IgD-negative memory B cell (primary cell): ENCODE results near the gene HIRA. TPM values are rescaled to one million over a fixed set of nuclear protein-coding genes. Genes with fewer than 3 reads are reported as not detected.
A peak's percentile ranks its signal among the peaks of the same experiment; 100 is the strongest.
"Not testable (repeated sequence)": the region's sequence is repeated elsewhere in the genome, so short reads cannot be mapped to it uniquely, and the experiment has no call there.

Source experiments
- H3K27ac Mint-ChIP-seq, 3 donors: one replicate each; pipeline ENCODE4 v1.8.0; 2020 to 2022; ENCODE audit warnings: mild to moderate bottlenecking in 3 of 3, mixed read lengths in 3 of 3, moderate library complexity in 1 of 3
- H3K27me3 Mint-ChIP-seq: one replicate; pipeline ENCODE4 v1.8.0; 2021; ENCODE audit warnings: mixed read lengths
- H3K36me3 Mint-ChIP-seq: one replicate; pipeline ENCODE4 v1.8.0; 2020; ENCODE audit warnings: mild to moderate bottlenecking, mixed read lengths
- H3K4me1 Mint-ChIP-seq, 3 donors: one replicate each; pipeline ENCODE4 v1.8.0; 2020 to 2022; ENCODE audit warnings: mixed read lengths in 3 of 3, mild to moderate bottlenecking in 1 of 3
- H3K4me3 Mint-ChIP-seq, 4 donors: one replicate each; pipeline ENCODE4 v1.8.0; 2020 to 2022; ENCODE audit warnings: mild to moderate bottlenecking in 4 of 4, mixed read lengths in 4 of 4, moderate library complexity in 3 of 4
- H3K9me3 Mint-ChIP-seq, 3 donors: one replicate each; pipeline ENCODE4 v1.8.0; 2020 to 2021; ENCODE audit warnings: mixed read lengths in 3 of 3, mild to moderate bottlenecking in 1 of 3
- polyA plus RNA-seq: library from polyadenylated mRNA; unstranded; fragments of 300-500 nt; fragmentation: Illumina TruSeq; gene quantifications from one replicate; pipeline ENCODE4 v1.2.3, GENCODE V29; 2021

HIRA gene
- polyA plus RNA-seq, 1 donor from 2014 or later, result 6.3 TPM

DNA sequence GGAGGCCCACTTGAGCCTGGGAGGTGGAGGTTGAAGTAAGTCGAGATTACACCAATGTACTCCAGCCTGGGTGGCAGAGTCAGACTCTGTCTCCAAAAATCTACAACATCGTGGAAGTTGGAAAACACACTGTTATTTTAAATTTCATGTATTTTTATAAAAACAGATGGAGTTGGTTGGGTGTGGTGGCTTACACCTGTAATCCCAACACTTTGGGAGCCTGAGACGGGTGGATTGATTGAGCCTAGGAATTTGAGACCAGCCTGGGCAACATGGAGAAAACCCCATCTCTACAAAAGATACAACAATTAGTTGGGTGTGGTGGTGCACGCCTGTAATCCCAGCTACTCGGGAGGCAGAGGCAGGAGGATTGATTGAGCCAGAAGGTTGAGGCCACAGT is 88.1 kb downstream of the HIRA start:
- Mint-ChIP-seq H3K4me3 (no peak overlapping the region), H3K27ac (no peak overlapping the region), H3K36me3 (peaks cover 50% of the 10 kb centered on the region), H3K4me1 (peaks cover 2 to 10% (median 7%) of the 10 kb centered on the region in 3 donors), H3K9me3 (peaks cover 7 to 23% (median 10%) of the 10 kb centered on the region in 3 donors), H3K27me3 (no peaks in the 10 kb centered on the region)

DNA sequence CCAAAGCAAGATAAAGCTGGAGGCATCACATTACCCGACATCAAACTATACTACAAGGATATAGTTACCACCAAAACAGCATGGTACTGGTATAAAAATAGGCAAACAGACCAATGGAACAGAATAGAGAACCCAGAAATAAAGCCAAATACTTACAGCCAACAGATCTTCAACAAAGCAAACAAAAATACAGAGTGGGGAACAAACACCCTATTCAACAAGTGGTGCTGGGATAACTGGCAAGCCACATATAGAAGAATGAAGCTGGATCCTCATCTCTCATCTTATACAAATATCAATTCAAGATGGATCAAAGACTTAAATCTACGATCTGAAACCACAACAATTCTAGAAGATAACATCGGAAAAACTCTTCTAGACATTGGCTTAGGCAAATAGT is 90.0 kb downstream of the HIRA start:
- Mint-ChIP-seq H3K27ac (peak overlapping the region in 1 of 3 donors; percentile 34), H3K9me3 (peaks cover 11 to 34% (median 12%) of the 10 kb centered on the region in 3 donors)

GRCh38 chr22:19337137-19337536 is 94.4 kb downstream of the HIRA start:
- H3K36me3 Mint-ChIP-seq, result peaks cover 64% of the 10 kb centered on the region
- H3K9me3 Mint-ChIP-seq, result peaks cover 15 to 44% (median 23%) of the 10 kb centered on the region in 3 donors
- H3K27me3 Mint-ChIP-seq, result no peaks in the 10 kb centered on the region
- peak overlapping the region in 1 of 4 donors; percentile 37 for H3K4me3 Mint-ChIP-seq
- peaks cover 0 to 6% (median 0%) of the 10 kb centered on the region in 3 donors for H3K4me1 Mint-ChIP-seq
- H3K27ac Mint-ChIP-seq, result no peak overlapping the region

More for the DNA sequence above, 90.0 kb downstream of the HIRA start:
- Mint-ChIP-seq H3K36me3 (peaks cover 61% of the 10 kb centered on the region), H3K27me3 (no peaks in the 10 kb centered on the region), H3K4me1 (peaks cover 2 to 7% (median 7%) of the 10 kb centered on the region in 3 donors), H3K4me3 (no peak overlapping the region)

GRCh38 chr22:19336133-19337075 is 95.1 kb downstream of the HIRA start:
- Mint-ChIP-seq H3K36me3 (peaks cover 62% of the 10 kb centered on the region), H3K27ac (no peak overlapping the region), H3K4me3 (peak overlapping the region in 1 of 4 donors; percentile 22), H3K9me3 (peaks cover 11 to 47% (median 24%) of the 10 kb centered on the region in 3 donors), H3K4me1 (no peaks in the 10 kb centered on the region), H3K27me3 (no peaks in the 10 kb centered on the region)

DNA sequence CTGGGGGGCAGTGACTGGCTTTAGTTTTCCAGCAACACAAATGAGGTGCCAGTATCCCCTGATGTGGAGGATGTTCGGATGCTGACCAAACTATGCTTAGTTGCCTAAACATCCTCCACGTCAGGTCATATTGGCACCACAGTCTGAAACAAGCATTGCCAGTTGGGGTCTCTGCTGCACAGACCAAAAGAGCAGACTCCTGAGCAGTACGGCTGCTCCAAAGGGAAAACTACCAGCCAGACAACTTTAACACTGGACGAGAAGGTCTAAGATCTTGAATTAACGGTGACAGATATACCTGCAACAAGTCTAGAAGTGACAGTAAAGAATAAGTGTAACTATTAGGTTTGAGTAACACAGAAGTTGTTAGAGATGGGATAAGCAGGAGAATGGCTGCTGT is 99.6 kb downstream of the HIRA start:
- Mint-ChIP-seq H3K27me3 (no peaks in the 10 kb centered on the region), H3K4me1 (no peaks in the 10 kb centered on the region), H3K27ac (peak overlapping the region in 2 of 3 donors; percentile 25 to 53), H3K4me3 (peak overlapping the region in 1 of 4 donors; percentile 41), H3K36me3 (peaks cover 43% of the 10 kb centered on the region), H3K9me3 (peaks cover 5 to 30% (median 17%) of the 10 kb centered on the region in 3 donors)

DNA sequence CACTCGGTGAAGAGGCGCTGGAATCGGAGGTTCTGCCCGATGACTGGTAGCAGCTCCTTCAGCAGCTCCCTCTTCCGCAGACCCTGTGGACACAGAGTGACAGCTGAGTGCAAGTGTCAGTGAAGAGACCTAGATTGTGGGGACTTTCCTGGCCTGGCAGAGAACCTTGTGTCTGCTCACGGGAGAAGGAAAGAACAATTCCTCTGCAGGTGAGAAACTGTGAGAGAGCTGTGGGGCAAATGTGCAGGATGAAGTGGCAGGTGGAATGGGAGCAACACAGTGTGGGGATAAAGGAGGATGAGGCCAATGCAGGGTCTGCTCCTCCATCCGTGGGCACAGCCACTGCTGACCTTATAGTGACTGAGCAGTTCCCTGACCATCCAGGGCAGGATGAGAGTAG is 100.1 kb downstream of the HIRA start:
- H3K36me3 Mint-ChIP-seq, result peaks cover 40% of the 10 kb centered on the region
- peaks cover 5 to 26% (median 17%) of the 10 kb centered on the region in 3 donors for H3K9me3 Mint-ChIP-seq
- no peak overlapping the region for H3K4me3 Mint-ChIP-seq
- no peaks in the 10 kb centered on the region for H3K27me3 Mint-ChIP-seq
- H3K4me1 Mint-ChIP-seq, result no peaks in the 10 kb centered on the region
- H3K27ac Mint-ChIP-seq, result peak overlapping the region in 1 of 3 donors; percentile 25

GRCh38 chr22:19330865-19331418 is 100.6 kb downstream of the HIRA start:
- Mint-ChIP-seq H3K27me3 (no peaks in the 10 kb centered on the region), H3K4me3 (no peak overlapping the region), H3K4me1 (no peaks in the 10 kb centered on the region), H3K27ac (no peak overlapping the region), H3K36me3 (peaks cover 38% of the 10 kb centered on the region), H3K9me3 (peaks cover 3 to 29% (median 20%) of the 10 kb centered on the region in 3 donors)

DNA sequence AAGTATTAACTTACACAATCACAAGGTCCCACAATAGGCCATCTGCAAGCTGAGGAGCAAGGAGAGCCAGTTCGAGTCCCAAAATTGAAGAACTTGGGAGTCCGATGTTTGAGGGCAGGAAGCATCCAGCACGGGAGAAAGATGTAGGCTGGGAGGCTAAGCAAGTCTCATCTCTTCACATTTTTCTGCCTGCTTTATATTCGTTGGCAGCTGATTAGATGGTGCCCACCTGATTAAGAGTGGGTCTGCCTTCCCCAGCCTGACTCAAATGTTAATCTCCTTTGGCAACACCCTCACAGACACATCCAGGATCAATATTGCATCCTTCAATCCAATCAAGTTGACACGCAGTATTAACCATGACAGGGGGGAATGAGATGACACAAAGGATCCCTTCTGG is 101.3 kb downstream of the HIRA start:
- not testable (repeated sequence) for H3K27me3 Mint-ChIP-seq, H3K4me3 Mint-ChIP-seq, H3K4me1 Mint-ChIP-seq
- Mint-ChIP-seq H3K9me3 (peaks cover 2 to 24% (median 18%) of the 10 kb centered on the region in 3 donors), H3K27ac (peak overlapping the region in 1 of 3 donors; percentile 23), H3K36me3 (peaks cover 32% of the 10 kb centered on the region)

DNA sequence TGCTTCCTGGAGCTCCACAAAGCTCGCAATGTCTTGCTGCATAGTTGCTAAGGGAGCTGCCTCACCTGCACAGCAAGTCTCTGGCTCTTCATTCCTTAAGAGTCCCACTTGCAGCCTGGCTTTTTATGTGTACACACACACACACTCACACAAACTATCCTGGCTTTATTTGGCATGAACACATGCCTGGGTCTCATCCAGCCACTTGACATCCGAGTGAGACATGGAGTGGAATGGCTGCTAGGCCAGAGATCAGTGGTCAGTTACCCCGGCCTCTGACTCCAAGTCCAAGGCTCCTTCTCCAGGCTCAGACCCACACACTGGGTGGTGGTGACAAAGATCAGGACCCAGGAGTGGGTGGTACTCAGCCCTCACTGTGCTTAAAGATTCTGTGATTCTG is 102.1 kb downstream of the HIRA start:
- Mint-ChIP-seq H3K36me3 (peaks cover 27% of the 10 kb centered on the region), H3K4me1 (no peaks in the 10 kb centered on the region), H3K9me3 (peaks cover 2 to 20% (median 16%) of the 10 kb centered on the region in 3 donors), H3K27me3 (no peaks in the 10 kb centered on the region), H3K4me3 (no peak overlapping the region), H3K27ac (no peak overlapping the region)

GRCh38 chr22:19325296-19325948 is 106.1 kb downstream of the HIRA start:
- H3K27ac Mint-ChIP-seq, result no peak overlapping the region
- no peaks in the 10 kb centered on the region for H3K27me3 Mint-ChIP-seq
- H3K4me3 Mint-ChIP-seq, result no peak overlapping the region
- peaks cover 2 to 12% (median 8%) of the 10 kb centered on the region in 3 donors for H3K9me3 Mint-ChIP-seq
- H3K4me1 Mint-ChIP-seq, result no peaks in the 10 kb centered on the region
- H3K36me3 Mint-ChIP-seq, result peaks cover 12% of the 10 kb centered on the region

- H3K27me3 Mint-ChIP-seq, H3K27ac Mint-ChIP-seq, H3K4me1 Mint-ChIP-seq, H3K36me3 Mint-ChIP-seq, H3K4me3 Mint-ChIP-seq: not testable (repeated sequence)
- peaks cover 4 to 11% (median 8%) of the 10 kb centered on the region in 3 donors for H3K9me3 Mint-ChIP-seq
Observed at GRCh38 chr22:19323420-19323819, 108.1 kb downstream of the HIRA start.

DNA sequence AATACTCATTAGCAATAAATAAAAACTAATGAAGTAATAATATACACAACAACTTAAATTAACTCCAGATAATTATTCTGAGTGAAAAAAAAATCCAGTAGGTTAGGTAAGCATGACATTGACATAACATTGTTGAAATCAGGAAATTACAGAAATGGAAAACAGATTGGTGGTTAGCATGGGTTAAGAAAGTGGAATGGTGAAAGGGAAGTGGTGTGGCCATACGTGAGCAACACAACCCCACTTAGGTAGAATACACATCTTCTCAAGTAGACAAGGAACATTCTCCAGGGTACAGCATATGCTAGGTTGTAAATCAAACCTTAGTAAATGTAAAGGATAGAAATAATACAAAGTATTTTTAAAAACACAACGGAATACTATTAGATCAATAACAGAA is 109.8 kb downstream of the HIRA start:
- H3K27me3 Mint-ChIP-seq, result no peaks in the 10 kb centered on the region
- H3K9me3 Mint-ChIP-seq, result peaks cover 2 to 11% (median 9%) of the 10 kb centered on the region in 3 donors
- peaks cover 3% of the 10 kb centered on the region for H3K36me3 Mint-ChIP-seq
- H3K4me1 Mint-ChIP-seq, result no peaks in the 10 kb centered on the region
- H3K27ac Mint-ChIP-seq, result no peak overlapping the region
- H3K4me3 Mint-ChIP-seq, result peak overlapping the region in 1 of 4 donors; percentile 36

- H3K36me3 Mint-ChIP-seq, H3K9me3 Mint-ChIP-seq, H3K27me3 Mint-ChIP-seq, H3K27ac Mint-ChIP-seq, H3K4me1 Mint-ChIP-seq, H3K4me3 Mint-ChIP-seq: not testable (repeated sequence)
Observed at GRCh38 chr22:19320136-19320535, 111.4 kb downstream of the HIRA start.

DNA sequence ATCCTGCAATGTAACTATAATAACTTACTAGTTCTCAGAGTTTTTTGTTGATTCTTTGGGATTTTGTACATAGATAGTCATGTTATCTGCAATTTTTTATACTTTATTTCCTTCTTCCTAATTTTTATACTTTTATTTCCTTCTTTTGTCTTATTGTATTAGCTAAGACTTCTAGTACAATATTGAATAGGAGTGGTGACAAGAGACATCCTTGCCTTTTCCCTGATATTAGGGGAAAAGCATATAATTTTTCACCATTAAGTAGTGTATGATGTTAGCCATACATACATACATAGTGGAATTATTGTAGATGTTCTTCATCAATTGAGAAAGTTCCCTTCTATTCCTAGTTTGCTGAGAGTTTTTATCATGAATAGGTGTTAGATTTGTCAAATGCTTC is 112.3 kb downstream of the HIRA start:
- H3K27me3 Mint-ChIP-seq, result no peaks in the 10 kb centered on the region
- H3K36me3 Mint-ChIP-seq, result peaks cover 4% of the 10 kb centered on the region
- peaks cover 2 to 11% (median 9%) of the 10 kb centered on the region in 3 donors for H3K9me3 Mint-ChIP-seq
- no peak overlapping the region for H3K4me3 Mint-ChIP-seq
- H3K27ac Mint-ChIP-seq, result no peak overlapping the region
- H3K4me1 Mint-ChIP-seq, result no peaks in the 10 kb centered on the region

DNA sequence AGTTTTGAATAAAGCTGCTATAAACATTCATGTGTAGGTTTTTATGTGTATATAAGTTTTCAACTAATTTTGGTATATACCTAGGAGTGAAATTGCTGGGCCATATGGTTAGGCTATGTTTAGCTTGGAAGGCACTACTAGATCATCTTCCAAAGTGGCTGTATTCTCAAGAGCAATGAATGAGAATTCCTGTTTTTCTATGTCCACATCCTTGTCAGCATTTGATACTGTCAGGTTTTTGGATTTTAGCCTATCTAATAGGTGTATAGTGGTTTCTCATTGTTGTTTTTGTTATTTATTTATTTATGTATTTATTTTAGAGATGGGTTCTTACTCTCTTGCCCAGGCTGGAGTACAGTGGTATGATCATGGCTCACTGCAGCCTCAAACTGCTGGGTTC is 113.7 kb downstream of the HIRA start:
- peaks cover 2 to 15% (median 13%) of the 10 kb centered on the region in 3 donors for H3K9me3 Mint-ChIP-seq
- H3K4me1 Mint-ChIP-seq, result no peaks in the 10 kb centered on the region
- H3K27ac Mint-ChIP-seq, result no peak overlapping the region
- H3K27me3 Mint-ChIP-seq, result no peaks in the 10 kb centered on the region
- H3K36me3 Mint-ChIP-seq, result peaks cover 3% of the 10 kb centered on the region
- no peak overlapping the region for H3K4me3 Mint-ChIP-seq
